Stomach smooth muscle (tissue), 2 donors: ENCODE results near the gene FAAP20.
A peak's percentile ranks its signal among the peaks of the same experiment; 100 is the strongest.

Source experiments
- H3K27ac ChIP-seq: one replicate; pipeline ENCODE4 v1.7.0; 2013; ENCODE audit warnings: mild to moderate bottlenecking, low read length, inconsistent platforms
- H3K27me3 ChIP-seq, 2 donors: one replicate each; pipeline ENCODE4 v1.7.0; 2013; ENCODE audit warnings: low read length in 2 of 2; ENCODE audit not compliant: insufficient read depth in 2 of 2, control insufficient read depth in 1 of 2
- H3K36me3 ChIP-seq, 2 donors: one replicate each; pipeline ENCODE4 v1.7.0; 2013; ENCODE audit warnings: low read length in 2 of 2; ENCODE audit not compliant: control insufficient read depth in 2 of 2, insufficient read depth in 2 of 2
- H3K4me1 ChIP-seq: one replicate; pipeline ENCODE4 v1.7.0; 2013; ENCODE audit warnings: low read length; ENCODE audit not compliant: control insufficient read depth, insufficient read depth
- H3K4me3 ChIP-seq, 2 donors: one replicate each; pipeline ENCODE4 v1.7.0; 2013; ENCODE audit warnings: low read length in 2 of 2
- H3K9ac ChIP-seq, 2 donors: one replicate each; pipeline ENCODE4 v1.7.0; 2013; ENCODE audit warnings: low read length in 2 of 2, mild to moderate bottlenecking in 1 of 2
- H3K9me3 ChIP-seq, 2 donors: one replicate each; pipeline ENCODE4 v1.7.0; 2013; ENCODE audit warnings: low read length in 2 of 2; ENCODE audit not compliant: control insufficient read depth in 2 of 2
- donor health status: healthy.
- donor health status: Pancreatic carcinoma.

Gene FAAP20

GRCh38 chr1:2174348-2175054 is 20.1 kb downstream of the FAAP20 start:
- H3K27ac ChIP-seq, result no peak overlapping the region
- H3K4me1 ChIP-seq, result peaks cover 5% of the 10 kb centered on the region
- no peaks in the 10 kb centered on the region for H3K27me3 ChIP-seq
- peak overlapping the region; percentile 72 to 79 for H3K9ac ChIP-seq
- H3K9me3 ChIP-seq, result no peaks in the 10 kb centered on the region
- H3K36me3 ChIP-seq, result no peaks in the 10 kb centered on the region
- peak overlapping the region; percentile 68 to 77 for H3K4me3 ChIP-seq

GRCh38 chr1:2173546-2174347 is 20.8 kb downstream of the FAAP20 start:
- H3K36me3 ChIP-seq, result no peaks in the 10 kb centered on the region
- no peaks in the 10 kb centered on the region for H3K27me3 ChIP-seq
- H3K9me3 ChIP-seq, result no peaks in the 10 kb centered on the region
- no peak overlapping the region for H3K27ac ChIP-seq
- H3K4me1 ChIP-seq, result peaks cover 5% of the 10 kb centered on the region
- peak overlapping the region in 1 of 2 donors; percentile 77 for H3K4me3 ChIP-seq
- H3K9ac ChIP-seq, result no peak overlapping the region

- Histone ChIP-seq H3K9ac (no peak overlapping the region), H3K36me3 (no peaks in the 10 kb centered on the region), H3K27me3 (peaks cover 0 to 3% of the 10 kb centered on the region in 2 donors), H3K4me3 (no peak overlapping the region), H3K9me3 (no peaks in the 10 kb centered on the region), H3K4me1 (peaks cover 5% of the 10 kb centered on the region), H3K27ac (no peak overlapping the region)
These were observed 21.9 kb downstream of the FAAP20 start for GRCh38 chr1:2172551-2173146.

GRCh38 chr1:2172012-2172411 is 22.6 kb downstream of the FAAP20 start:
- Histone ChIP-seq H3K36me3 (no peaks in the 10 kb centered on the region), H3K4me3 (no peak overlapping the region), H3K9ac (no peak overlapping the region), H3K27ac (no peak overlapping the region), H3K27me3 (peaks cover 0 to 3% of the 10 kb centered on the region in 2 donors), H3K9me3 (no peaks in the 10 kb centered on the region), H3K4me1 (peaks cover 5% of the 10 kb centered on the region)

DNA sequence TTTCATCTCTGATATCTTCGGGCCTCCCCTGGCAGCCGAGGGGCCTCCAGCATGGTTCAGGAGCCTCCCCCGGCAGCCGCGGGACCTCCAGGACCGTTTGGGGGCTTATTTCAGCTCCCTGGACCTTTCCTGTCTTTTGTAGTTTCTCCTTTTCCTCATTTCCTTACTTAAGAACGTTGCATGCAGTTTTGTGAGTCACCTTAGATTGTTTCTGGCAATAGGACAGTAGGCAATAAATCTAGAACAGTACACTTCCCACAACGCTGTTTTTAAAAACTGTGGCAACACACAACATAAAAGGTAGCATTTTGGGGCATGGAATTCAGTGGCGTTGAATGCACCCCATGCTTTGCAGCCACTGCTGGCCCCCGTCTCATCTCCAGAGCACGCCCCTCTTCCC is 24.4 kb downstream of the FAAP20 start:
- peaks cover 0 to 3% of the 10 kb centered on the region in 2 donors for H3K27me3 ChIP-seq
- H3K4me1 ChIP-seq, result peaks cover 5% of the 10 kb centered on the region
- H3K9ac ChIP-seq, result no peak overlapping the region
- no peaks in the 10 kb centered on the region for H3K9me3 ChIP-seq
- H3K27ac ChIP-seq, result no peak overlapping the region
- H3K36me3 ChIP-seq, result no peaks in the 10 kb centered on the region
- H3K4me3 ChIP-seq, result no peak overlapping the region

GRCh38 chr1:2169200-2169836 is 25.3 kb downstream of the FAAP20 start:
- Histone ChIP-seq H3K4me1 (peaks cover 4% of the 10 kb centered on the region), H3K27me3 (peaks cover 0 to 3% of the 10 kb centered on the region in 2 donors), H3K27ac (no peak overlapping the region), H3K9ac (no peak overlapping the region), H3K36me3 (no peaks in the 10 kb centered on the region), H3K4me3 (no peak overlapping the region), H3K9me3 (no peaks in the 10 kb centered on the region)

DNA sequence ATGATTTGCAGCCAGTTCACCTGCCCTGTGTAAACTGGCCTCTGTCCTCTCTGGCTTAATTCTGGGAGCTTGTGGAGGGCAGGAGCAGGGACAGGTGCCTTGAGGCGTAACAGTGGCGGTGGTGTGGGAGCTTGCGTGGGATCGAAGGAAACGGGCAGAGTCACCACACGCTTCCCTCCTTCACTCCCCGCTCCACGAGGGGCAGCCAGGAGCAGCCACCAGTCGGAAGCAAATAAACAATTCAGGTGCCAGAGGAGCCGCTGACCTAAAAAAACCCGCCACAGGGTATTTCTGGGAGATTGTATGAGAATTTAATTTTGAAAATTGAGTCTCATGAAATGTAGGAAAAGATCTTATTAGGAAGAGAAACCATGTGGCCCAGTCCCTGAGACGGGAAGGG is 26.0 kb downstream of the FAAP20 start:
- H3K4me1 ChIP-seq, result no peaks in the 10 kb centered on the region
- no peak overlapping the region for H3K27ac ChIP-seq
- no peaks in the 10 kb centered on the region for H3K36me3 ChIP-seq
- peaks cover 0 to 3% of the 10 kb centered on the region in 2 donors for H3K27me3 ChIP-seq
- no peak overlapping the region for H3K9ac ChIP-seq
- H3K4me3 ChIP-seq, result no peak overlapping the region
- no peaks in the 10 kb centered on the region for H3K9me3 ChIP-seq

GRCh38 chr1:2168090-2168489 is 26.5 kb downstream of the FAAP20 start:
- H3K4me1 ChIP-seq, result no peaks in the 10 kb centered on the region
- no peaks in the 10 kb centered on the region for H3K36me3 ChIP-seq
- H3K27me3 ChIP-seq, result peaks cover 0 to 3% of the 10 kb centered on the region in 2 donors
- H3K4me3 ChIP-seq, result no peak overlapping the region
- H3K9me3 ChIP-seq, result no peaks in the 10 kb centered on the region
- no peak overlapping the region for H3K9ac ChIP-seq
- H3K27ac ChIP-seq, result no peak overlapping the region

GRCh38 chr1:2166695-2167094 is 27.9 kb downstream of the FAAP20 start:
- Histone ChIP-seq H3K9ac (no peak overlapping the region), H3K36me3 (no peaks in the 10 kb centered on the region)

DNA sequence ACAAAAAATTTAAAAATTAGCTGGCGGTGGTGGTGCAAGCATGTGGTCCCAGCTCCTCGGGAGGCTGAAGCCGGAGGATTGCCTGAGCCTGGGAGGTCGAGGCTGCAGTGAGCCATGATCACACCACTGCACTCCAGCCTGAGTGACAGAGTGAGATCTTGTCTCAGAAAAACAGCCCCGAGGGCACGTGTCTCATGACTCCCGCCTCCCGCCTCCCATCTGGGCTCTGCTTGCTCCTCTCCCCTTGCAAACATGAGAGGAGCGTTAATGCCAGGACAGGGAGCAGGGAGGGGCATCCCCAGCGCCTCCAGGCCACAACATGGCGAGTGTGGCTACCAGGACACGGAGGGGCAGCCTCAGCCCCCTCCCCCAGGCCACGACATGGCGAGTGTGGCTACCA is 28.3 kb downstream of the FAAP20 start:
- Histone ChIP-seq H3K36me3 (no peaks in the 10 kb centered on the region), H3K4me3 (no peak overlapping the region), H3K27ac (no peak overlapping the region), H3K9me3 (no peaks in the 10 kb centered on the region), H3K4me1 (no peaks in the 10 kb centered on the region), H3K27me3 (peaks cover 0 to 3% of the 10 kb centered on the region in 2 donors), H3K9ac (no peak overlapping the region)

More at GRCh38 chr1:2166695-2167094, 27.9 kb downstream of the FAAP20 start:
- Histone ChIP-seq H3K4me1 (no peaks in the 10 kb centered on the region), H3K27me3 (peaks cover 0 to 3% of the 10 kb centered on the region in 2 donors), H3K9me3 (no peaks in the 10 kb centered on the region), H3K4me3 (no peak overlapping the region), H3K27ac (no peak overlapping the region)
